DMS153 treated with DMSO at 0.1 percent for 48 hours (cell line): ENCODE results near the gene PHF23.

Source experiments
- DNase-seq: peaks from one replicate; lab custom pipeline; 2025; ENCODE audit not compliant: unreplicated experiment; lab: John Stamatoyannopoulos, UW

Gene PHF23

GRCh38 chr17:7238420-7239090 lies 702 bp downstream of the PHF23 start:
- DNase-seq, result no peak

GRCh38 chr17:7237761-7238419 lies 1.4 kb downstream of the PHF23 start:
- DNase-seq, result no peak

- no peak for DNase-seq
These were observed 1.9 kb downstream of the PHF23 start for GRCh38 chr17:7237266-7237760.

DNA sequence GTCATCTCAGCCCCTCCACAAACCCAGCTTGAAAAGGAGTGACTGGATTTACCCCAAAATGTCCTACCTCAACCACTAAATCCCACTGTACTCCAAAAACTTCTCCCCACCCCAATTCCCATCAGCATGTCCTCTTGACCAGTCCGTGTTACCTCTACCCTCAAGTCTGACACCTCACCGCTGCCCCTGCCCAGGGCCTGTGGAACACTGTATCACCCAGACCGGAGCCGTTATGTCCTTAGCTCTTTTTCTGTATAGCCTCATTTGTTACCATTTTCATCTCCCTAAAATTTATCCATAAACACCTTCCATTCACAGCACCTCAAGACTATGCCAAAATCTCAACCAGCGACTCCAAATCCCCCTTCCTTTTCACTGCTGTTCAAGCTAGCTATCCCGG lies 2.4 kb downstream of the PHF23 start:
- no peak for DNase-seq

DNA sequence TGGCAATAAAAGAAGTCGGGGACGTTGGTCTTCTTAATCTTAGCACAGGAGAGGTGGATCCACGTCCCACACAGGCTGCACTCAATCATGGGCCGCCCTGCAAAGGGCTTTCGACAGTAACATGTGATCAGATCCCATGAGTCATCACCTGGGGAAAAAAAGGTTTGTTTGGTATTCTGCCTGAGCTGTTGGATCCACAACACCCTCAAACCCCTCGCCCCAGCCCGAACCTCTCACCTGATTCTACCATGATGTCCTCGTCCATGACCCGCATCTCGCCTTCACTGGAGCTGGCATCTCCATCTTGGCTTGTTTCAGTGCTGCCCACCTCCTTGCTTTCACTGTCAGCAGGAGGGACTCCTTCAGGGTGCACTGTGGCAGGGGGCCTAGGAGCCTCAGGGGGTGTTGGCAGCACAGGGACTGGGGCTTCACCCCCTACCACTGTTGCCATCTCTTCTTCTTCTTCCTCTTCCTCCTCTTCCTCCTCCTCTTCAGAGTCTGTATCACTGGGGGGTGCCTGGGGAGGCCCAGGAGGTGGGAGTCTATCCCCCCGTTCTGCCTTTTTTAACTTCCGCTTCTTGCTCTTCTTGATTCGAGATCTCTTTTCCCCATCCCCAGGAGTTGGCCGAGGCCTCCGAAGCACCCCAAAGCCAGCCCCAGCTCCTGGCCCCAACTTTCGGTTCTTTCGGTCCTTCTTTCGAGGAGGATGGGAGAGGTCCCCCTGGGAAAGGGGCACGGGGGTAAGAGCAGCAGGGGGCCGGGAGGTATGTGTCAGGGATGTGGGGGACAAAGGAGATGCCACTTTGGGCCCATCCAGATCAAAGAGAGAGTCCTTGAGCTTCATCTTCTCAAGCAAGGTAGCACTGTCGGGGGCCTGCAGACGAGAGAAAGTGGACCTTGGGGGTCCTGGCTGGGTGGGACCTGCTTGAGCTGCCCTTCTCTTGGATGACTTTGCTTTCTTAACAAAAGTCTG lies 3.3 kb downstream of the PHF23 start:
- no peak for DNase-seq

DNA sequence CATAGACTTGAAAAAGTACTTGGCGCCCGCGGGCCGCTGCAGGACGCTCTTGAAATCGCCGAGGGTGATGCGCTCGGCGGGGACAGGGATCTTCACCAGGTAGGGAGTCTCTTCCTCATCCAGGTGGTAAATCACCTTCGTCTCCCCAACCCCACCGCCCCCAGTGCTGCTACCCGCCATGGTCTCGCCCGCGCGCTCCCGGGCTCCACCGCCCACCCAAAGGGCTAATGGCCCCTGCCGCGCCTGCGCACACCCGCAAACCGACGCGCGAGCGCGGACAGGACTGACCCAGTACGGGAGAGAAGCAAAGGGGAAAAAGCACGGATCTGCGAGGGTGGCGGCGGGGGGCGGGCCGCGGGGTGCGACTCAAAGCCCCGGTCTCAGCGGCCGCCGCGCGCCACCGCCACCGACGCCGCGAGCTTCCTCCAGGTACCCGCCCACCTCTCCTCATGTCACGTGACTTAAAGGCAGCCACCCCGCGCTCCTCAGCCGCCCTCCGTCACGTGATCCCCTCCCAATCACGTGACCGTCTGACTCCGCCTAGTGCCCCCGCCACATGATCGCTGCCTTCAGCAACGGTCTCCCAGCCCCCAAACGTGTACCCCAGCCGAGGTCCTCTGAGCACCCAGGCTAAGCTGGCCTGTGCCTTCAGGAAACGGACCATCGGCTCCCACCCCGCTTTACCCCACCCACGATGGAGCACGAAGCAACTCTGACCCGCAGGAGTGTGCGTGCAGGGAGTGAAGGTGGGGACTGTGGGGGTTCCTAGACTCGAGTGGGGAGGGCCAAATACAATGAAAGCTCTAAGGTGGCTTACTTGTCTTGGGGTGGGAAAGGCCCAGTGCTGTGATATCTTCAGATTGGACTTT lies 4.9 kb downstream of the PHF23 start, which contains the start of gene DVL2:
Gene DVL2, minus strand, starts transcription at position 435 of the 869 bp plus-strand sequence. Its CDS starts 255 bp downstream, at position 180.
- DNase-seq, result peak; percentile 22

DNA sequence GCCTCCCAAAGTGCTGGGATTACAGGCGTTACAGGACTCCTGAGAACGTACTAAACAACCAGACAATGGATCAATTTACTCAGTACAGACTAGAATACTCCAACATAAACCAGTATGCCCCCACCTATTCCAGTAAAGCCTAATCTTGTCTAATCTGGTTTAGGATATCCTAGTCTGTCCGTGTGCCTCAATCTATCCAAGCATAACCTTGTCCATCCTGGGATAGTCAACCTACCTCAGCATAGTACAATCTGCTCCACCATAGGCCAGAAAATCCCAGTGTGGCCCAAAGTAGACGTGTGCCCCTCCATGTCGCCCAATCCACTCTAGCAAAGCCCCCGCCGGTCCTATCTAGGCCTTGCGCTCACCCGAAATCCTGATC lies 5.6 kb downstream of the PHF23 start:
- no peak for DNase-seq

DNA sequence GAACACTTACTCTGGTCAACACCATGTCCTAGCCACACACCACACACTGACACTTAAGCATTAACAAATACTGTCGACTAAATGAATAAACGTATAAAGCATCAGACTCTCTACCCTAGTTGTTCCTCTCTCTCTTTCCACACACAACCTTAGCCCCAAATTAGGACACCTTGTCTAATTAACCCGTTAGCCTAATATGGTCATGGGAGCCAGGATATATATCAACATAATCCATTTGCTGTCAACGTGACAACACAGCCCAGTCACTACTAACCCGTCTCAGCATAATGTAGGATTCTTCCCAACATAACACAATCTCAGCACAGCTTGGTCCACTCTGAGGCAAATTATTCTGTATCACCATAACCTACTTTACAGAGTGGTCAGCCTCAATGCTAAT lies 7.1 kb downstream of the PHF23 start:
- DNase-seq, result no peak

GRCh38 chr17:7229504-7229903 lies 9.8 kb downstream of the PHF23 start:
- no peak for DNase-seq

- DNase-seq, result no peak
These were observed 10.3 kb downstream of the PHF23 start for GRCh38 chr17:7228920-7229319.

DNA sequence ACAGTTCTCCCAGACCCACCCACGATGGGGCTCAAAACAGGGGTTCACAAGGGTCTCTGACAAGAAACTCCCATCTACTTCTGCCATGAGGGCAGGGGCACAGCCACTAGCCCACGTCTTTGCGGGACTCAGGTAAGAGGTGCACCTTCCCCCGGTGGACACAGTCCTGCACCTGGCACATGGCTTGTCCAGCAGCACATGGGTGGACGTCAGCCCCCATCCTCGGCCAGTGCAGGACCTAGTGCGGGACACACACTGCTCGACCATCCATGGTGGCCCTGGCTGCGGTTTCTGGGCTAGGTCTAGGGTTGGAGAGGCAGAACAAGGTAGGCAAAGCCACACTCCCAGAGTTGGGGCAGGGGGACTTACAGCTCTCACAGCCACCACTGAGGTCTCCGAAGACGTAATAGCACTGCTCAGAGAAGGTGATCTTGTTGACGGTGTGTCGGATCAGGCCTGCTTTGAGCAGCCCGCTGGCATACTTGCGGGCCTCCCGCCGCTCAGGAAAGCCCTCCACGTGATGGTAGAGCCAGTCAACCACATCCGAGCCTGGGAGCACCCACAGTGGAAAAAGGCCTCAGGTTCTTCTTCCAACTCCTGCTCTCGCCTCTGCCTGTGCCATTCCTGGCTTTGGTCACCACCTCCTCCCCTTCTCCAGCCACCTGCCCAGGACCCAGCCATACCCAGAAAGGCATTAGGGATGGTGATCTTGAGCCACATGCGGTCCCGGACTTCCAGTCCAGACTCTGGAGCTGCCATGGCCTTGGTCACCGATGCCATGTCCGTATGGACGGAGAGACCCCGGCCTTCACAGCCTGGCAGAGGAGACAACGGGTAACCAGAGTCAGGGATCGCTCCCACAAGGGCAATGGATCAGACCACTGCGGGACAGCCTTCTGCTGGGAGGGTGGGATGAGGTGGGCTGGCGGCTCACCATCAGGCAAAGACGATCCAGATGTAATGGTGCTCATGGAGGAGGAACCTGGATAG lies 12.2 kb downstream of the PHF23 start:
- DNase-seq, result no peak

DNA sequence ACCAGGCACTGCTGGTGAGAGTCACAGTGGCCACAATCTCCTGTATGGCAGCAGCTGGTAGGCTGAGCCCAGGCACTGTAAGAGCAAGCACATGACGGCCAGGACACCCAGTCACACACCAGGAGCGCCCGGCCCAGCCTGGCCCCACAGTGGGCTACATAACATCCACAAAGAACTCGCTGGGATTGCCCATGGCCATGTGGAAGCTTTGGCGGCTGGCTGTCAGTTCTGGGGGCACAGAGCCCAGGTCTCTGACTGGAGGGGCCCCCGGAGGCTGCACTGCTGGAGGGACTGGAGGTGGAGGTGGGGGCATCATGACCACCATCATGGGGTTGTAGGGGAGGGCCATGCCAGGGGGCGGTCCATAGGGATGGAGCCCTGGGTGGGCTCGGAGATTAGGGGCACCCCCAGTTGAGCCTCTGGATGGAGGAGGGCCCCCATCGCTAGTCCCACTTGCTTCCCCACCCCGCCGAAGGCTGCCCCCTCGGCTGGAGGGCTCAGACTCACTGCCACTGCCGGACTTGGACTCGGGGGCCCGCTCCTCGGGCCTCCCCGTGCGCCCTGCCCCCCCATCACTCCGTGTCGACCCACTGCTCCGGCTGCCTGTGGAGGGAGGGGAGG lies 13.4 kb downstream of the PHF23 start:
- DNase-seq, result no peak

DNA sequence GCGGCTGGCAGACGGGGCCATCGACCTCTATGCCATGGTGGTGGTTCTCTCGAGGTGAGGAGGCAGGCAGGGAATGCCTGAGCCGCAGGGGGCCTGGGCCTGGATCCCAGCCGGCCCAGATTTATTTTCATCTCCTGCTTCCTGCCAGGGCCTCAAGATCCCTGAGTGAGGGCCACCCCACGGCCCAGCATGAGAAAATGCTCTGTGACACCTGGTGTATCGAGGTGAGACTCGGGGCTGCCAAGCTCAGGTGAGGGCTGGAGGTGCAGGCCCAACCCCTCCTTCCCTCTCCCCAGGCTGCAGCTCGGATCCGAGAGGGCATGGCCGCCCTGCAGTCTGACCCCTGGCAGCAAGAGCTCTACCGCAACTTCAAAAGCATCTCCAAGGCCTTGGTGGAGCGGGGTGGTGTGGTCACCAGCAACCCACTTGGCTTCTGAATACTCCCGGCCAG lies 14.6 kb downstream of the PHF23 start:
- no peak for DNase-seq

DNA sequence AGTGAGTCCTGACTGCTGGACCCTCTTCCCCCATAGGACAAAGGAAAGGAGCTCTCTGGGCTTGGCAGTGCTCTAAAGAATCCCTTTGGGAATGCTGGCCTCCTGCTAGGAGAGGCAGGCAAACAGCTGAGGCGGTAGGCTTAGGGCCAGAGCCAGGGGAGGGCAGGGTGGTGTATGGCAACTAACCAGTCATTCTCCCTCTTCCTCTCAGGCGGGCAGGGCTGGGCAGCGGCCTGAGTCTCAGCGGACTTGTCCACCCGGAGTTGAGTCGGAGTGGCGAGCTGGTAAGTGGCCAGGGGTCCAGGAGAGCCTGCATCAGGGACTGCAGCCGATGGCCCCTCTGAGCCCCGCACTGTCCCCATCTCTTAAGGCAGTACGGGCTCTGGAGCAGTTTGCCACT lies 15.1 kb downstream of the PHF23 start:
- no peak for DNase-seq

GRCh38 chr17:7223375-7223774 lies 15.9 kb downstream of the PHF23 start:
- DNase-seq, result no peak

GRCh38 chr17:7222972-7223292 lies 16.3 kb downstream of the PHF23 start:
- DNase-seq, result no peak

DNA sequence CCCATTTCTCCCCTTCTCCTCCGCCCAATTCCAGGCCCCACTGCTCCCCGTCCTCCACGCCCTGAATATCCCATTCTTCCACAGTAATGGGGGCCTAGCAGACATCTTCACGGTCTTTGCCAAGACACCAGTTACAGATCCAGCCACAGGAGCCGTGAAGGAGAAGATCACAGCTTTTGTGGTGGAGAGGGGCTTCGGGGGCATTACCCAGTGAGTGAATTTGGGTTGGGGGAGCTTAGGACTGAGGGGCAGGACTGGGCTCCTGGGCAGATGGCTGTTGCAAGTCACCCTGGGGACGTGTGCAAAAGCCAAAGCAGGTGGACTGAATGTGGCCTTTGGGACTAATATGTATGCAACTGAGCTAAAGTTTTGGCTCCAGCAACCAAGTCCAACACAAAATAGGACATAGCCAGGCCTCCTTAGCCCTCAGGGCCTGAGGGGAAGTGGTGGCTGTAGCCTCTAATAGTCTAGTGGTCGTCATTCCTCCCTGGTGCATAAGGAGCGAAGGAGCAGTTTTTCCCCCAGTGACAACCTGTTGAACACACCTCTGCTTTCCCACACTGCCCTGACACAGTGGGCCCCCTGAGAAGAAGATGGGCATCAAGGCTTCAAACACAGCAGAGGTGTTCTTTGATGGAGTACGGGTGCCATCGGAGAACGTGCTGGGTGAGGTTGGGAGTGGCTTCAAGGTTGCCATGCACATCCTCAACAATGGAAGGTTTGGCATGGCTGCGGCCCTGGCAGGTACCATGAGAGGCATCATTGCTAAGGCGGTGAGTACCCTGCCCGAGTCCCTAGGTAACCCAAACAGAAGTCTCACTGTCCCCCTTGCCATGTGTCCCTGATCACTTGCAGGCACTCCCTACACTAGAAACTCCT lies 16.9 kb downstream of the PHF23 start:
- DNase-seq, result no peak
